ENCODE measurements around the gene GJC2. TPM values are rescaled to one million over a fixed set of nuclear protein-coding genes. Genes with fewer than 3 reads are reported as not detected.

Gene GJC2
- total RNA-seq, 1 experiment from 2014 or later = 0.76 TPM

- TF ChIP-seq ELF1 (IDR thresholded peaks at IDR 0.05; ENCODE audit: borderline replicate concordance, low read depth) (no peak), EZH2phosphoT487 (IDR thresholded peaks at IDR 0.05; ENCODE audit: borderline replicate concordance) (no peak)
These were observed 37.1 kb upstream of the GJC2 start (continued) for GRCh38 chr1:228112617-228113016.

GRCh38 chr1:228114827-228115226, 34.9 kb upstream of the GJC2 start:
- no peaks in the 10 kb centered on the region for H3K9me2 ChIP-seq (ENCODE audit: insufficient read depth)
- POLR2A ChIA-PET = no interaction called here
- DNase-seq (ENCODE audit: low read depth, low spot score) (no peak), ATAC-seq (no peak)
- intact Hi-C loops (cut with micrococcal nuclease) = no loop called here
- no TSS peak for BruUV-seq (replicated peaks)
- no peak overlapping the region for H3K27ac ChIP-seq (ENCODE audit: low read depth, low read length)
- peaks cover 0 to 5% of the 10 kb centered on the region in 2 experiments; a peak in 2 of 4 replicates for H3K9me3 ChIP-seq (ENCODE audit: control insufficient read depth in 1 of 2, insufficient read depth in 1 of 2, low read depth in 1 of 2, low read length in 2 of 2)
- H3K27me3 ChIP-seq (ENCODE audit: insufficient read depth, low read length) = no peaks in the 10 kb centered on the region
- H3K4me1 ChIP-seq (ENCODE audit: control insufficient read depth in 1 of 2, insufficient read depth in 2 of 2, low read length in 2 of 2) = peaks cover 0 to 7% of the 10 kb centered on the region in 2 experiments; a peak in 2 of 4 replicates
- H3K4me3 ChIP-seq (replicated peaks in 1 of 2; ENCODE audit: low read depth in 1 of 2, low read length in 2 of 2) = no peak overlapping the region
- H3K79me2 ChIP-seq (ENCODE audit: insufficient read depth, low read length) = peaks cover 2% of the 10 kb centered on the region; the same call in 1 of the 2 replicates
- no peak overlapping the region for H3K9ac ChIP-seq (ENCODE audit: low read length)
- no peaks in the 10 kb centered on the region for H4K20me1 ChIP-seq (ENCODE audit: insufficient read depth)
- CTCF ChIA-PET = no interaction called here
- RAD21 ChIA-PET (ENCODE audit: low non-redundant PET in 1 of 2, low total read pairs in 2 of 2, uncharacterized antibody in 2 of 2, unreplicated experiment in 2 of 2) = no interaction called here
- H3K36me3 ChIP-seq (ENCODE audit: control insufficient read depth in 1 of 2, insufficient read depth in 2 of 2, low read length in 2 of 2) = no peaks in the 10 kb centered on the region
- H3K4me2 ChIP-seq (ENCODE audit: low read length) = no peak overlapping the region
- H2AFZ ChIP-seq (ENCODE audit: low read depth, low read length, poor library complexity, severe bottlenecking) = no peak overlapping the region
- no peak for TF ChIP-seq JUND (IDR thresholded peaks at IDR 0.05)
- TF ChIP-seq CEBPB (IDR thresholded peaks at IDR 0.05; ENCODE audit: low read depth) = no peak
- no peak for TF ChIP-seq ZFX (IDR thresholded peaks at IDR 0.05)
- TF ChIP-seq, protein P1, sequence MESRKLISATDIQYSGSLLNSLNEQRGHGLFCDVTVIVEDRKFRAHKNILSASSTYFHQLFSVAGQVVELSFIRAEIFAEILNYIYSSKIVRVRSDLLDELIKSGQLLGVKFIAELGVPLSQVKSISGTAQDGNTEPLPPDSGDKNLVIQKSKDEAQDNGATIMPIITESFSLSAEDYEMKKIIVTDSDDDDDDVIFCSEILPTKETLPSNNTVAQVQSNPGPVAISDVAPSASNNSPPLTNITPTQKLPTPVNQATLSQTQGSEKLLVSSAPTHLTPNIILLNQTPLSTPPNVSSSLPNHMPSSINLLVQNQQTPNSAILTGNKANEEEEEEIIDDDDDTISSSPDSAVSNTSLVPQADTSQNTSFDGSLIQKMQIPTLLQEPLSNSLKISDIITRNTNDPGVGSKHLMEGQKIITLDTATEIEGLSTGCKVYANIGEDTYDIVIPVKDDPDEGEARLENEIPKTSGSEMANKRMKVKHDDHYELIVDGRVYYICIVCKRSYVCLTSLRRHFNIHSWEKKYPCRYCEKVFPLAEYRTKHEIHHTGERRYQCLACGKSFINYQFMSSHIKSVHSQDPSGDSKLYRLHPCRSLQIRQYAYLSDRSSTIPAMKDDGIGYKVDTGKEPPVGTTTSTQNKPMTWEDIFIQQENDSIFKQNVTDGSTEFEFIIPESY (IDR thresholded peaks at IDR 0.05; ENCODE audit: extremely low read depth, insufficient replicate concordance, low read length) = no peak
- TF ChIP-seq POLR2A (IDR thresholded peaks at IDR 0.05; ENCODE audit: borderline replicate concordance, extremely low read depth, insufficient read depth, insufficient read length) = no peak
- TF ChIP-seq SRF (IDR thresholded peaks at IDR 0.05; ENCODE audit: low read depth) = no peak

All from HCT116 (cell line).